Measurements from ENCODE around the gene XRRA1. TPM values are rescaled to one million over a fixed set of nuclear protein-coding genes. Genes with fewer than 3 reads are reported as not detected.

XRRA1 gene
- total and polyA plus RNA-seq, 2 of the 4 experiments (the other 2 are of a cell fraction): 5.4 to 6.3 TPM

- ATAC-seq (ENCODE audit: low read depth) (no peak), DNase-seq (peak; percentile 12)
- Histone ChIP-seq H2BK5ac (ENCODE audit: low read depth, low read length, poor library complexity, severe bottlenecking) (no peak overlapping the region), H3K4me2 (ENCODE audit: low read depth, low read length) (no peak overlapping the region), H2BK20ac (ENCODE audit: low read depth, low read length) (no peak overlapping the region), H4K5ac (ENCODE audit: low read depth, low read length) (no peak overlapping the region), H3K4me1 (ENCODE audit: control insufficient read depth, insufficient read depth, low read length) (no peaks in the 10 kb centered on the region), H2AK9ac (replicated peaks; ENCODE audit: low read depth, low read length, poor library complexity) (no peak overlapping the region), H2BK120ac (ENCODE audit: low read depth, low read length) (no peak overlapping the region), H2BK15ac (ENCODE audit: low read depth, low read length) (no peak overlapping the region), H4K20me1 (ENCODE audit: insufficient read depth, low read length) (no peaks in the 10 kb centered on the region), H3K9me1 (ENCODE audit: insufficient read depth, low read length) (no peaks in the 10 kb centered on the region), H3K56ac (ENCODE audit: extremely low read depth, insufficient read depth, low read length) (no peak overlapping the region), H3K4me3 (ENCODE audit: insufficient read depth, low read depth, low read length) (no peak overlapping the region), H2AFZ (replicated peaks; ENCODE audit: low read length, poor library complexity) (no peak overlapping the region), H4K91ac (ENCODE audit: insufficient read depth, low read depth, low read length) (no peak overlapping the region), H3K36me3 (ENCODE audit: control insufficient read depth, insufficient read depth, low read length) (peaks cover 6% of the 10 kb centered on the region; the same call in 1 of the 2 replicates), H3K14ac (replicated peaks; ENCODE audit: low read depth, low read length) (no peak overlapping the region), H3K9me3 (ENCODE audit: control insufficient read depth, insufficient read depth, low read length) (peaks cover 4% of the 10 kb centered on the region), H3K27me3 (ENCODE audit: control insufficient read depth, insufficient read depth, low read length) (no peaks in the 10 kb centered on the region), H3K23ac (ENCODE audit: low read depth, low read length) (no peak overlapping the region), H3K27ac (ENCODE audit: insufficient read depth, low read length) (no peak overlapping the region), H3K79me1 (ENCODE audit: low read depth in 1 of 2, low read length in 2 of 2) (no peaks in the 10 kb centered on the region), H3K4ac (ENCODE audit: low read depth, low read length) (no peak overlapping the region), H2AK5ac (ENCODE audit: low read depth, low read length) (no peak overlapping the region), H3K9ac (ENCODE audit: low read depth, low read length) (no peak overlapping the region), H4K8ac (ENCODE audit: low read depth in 2 of 2, low read length in 2 of 2) (no peak overlapping the region), H3K18ac (ENCODE audit: low read depth, low read length) (no peak overlapping the region)
- in situ Hi-C loops (cut with MboI; ENCODE audit: low sequenced_read_pairs) (no loop called here), dilution Hi-C loops (cut with HindIII; ENCODE audit: low sequenced_read_pairs, unreplicated experiment) (no loop called here), intact Hi-C loops (cut with micrococcal nuclease) (loop anchor here (10.0 kb wide), 1 partner anchor 262 kb away; no protein-coding TSS in a partner anchor)
- CTCF ChIA-PET: no interaction called here
- POLR2A ChIA-PET (ENCODE audit: unreplicated experiment): no interaction called here
- TF ChIP-seq RAD21 (IDR thresholded peaks at IDR 0.05; ENCODE audit: low read length) (peak; percentile 34), NFE2L2 (IDR thresholded peaks at IDR 0.05; ENCODE audit: low read depth, low read length) (no peak), CTCF (conservative IDR thresholded peaks at IDR 0.05; ENCODE audit: low read depth, low read length) (peak; percentile 33)
- WGBS, 2 experiments (ENCODE audit: extremely low coverage in 2 of 2, insufficient read length in 1 of 2): no CpG with 5 or more reads among the region's 1 CpG
- BruUV-seq (replicated peaks): no TSS peak
Measured at GRCh38 chr11:74877132-74877531, 71.8 kb downstream of the XRRA1 start.
